Endothelial cell of hepatic sinusoid (primary cell): ENCODE measurements around the gene ARHGAP8.

Source experiments
- in situ Hi-C: cut with HindIII; loops from 2 replicates; pipeline ENCODE4 v1.10.0; 2017; ENCODE audit warnings: low sequenced_read_pairs

The ARHGAP8 gene

DNA sequence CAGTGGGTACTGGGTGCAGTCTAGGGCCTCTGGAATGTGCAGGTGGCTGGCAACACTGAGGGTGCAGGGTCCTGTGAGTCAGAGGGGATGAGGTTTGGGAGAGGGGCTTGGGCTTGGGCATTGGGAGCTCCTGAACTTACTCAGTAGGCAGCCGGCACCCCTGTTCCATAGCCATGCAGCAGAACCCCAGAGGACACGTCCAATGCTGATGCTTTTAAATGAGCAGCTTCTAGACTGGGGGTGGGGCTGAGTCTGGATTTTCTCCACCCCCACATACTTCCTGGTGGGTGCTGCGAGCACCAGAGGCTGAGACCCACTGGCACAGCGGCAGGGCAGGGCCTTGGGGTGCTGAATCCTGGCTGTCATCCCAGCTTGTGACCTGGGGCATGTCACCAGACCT lies 71.4 kb downstream of the ARHGAP8 start:
- in situ Hi-C loops: no loop called here

DNA sequence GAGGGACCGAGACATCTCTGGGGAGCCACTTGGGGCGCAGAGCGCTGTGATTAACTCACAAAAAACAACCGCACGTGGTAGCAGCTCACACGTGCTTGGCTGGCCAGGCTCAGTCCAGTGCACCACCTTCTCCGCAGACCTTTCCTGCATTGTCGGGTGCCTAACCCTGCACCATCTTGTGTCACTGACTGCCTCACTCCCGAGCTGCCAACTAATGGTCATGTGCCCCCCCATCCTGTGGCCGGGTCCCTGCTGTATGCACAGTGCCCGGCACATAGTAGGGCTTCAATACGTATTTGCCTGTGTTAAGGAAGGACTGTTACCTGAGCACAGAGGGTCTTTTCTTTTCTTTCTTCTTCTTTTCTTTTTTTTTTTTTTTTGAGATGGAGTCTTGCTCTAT lies 71.9 kb downstream of the ARHGAP8 start:
- in situ Hi-C loops: no loop called here

DNA sequence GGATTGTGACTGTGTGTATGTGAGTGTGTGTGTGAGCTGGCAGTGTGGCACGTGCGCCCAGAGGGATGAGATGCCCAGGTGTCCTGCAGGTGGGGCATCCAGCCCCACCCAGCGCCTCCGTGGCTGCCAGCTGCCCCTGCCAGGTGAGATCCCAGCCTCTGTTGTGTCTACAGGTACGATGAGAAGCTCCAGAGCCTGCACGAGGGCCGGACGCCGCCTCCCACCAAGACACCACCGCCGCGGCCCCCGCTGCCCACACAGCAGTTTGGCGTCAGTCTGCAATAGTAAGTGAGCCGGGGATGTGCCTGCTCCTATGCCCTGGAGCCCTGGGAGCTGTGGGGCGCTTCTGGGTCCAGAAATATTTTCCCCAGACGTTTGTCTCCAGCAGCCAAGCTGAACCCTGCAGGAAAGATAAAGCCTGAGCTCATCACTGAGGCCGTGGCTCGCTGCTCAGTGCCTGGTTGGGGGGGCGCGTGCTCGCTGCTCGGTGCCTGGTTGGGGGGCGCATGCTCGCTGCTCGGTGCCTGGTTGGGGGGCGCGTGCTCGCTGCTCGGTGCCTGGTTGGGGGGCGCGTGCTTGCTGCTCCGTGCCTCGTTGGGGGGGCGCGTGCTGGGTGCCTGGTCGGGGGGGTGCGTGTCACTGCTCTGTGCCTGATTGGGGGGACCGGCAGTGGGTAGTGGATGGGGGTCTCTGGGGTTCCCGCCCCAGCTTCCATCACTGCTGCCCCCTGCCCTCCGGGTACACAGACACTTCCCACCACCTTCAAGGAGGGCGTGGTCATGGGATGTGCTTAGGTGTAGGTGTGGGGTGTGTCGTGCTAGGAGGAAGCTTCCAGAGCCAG lies 73.2 kb downstream of the ARHGAP8 start:
- in situ Hi-C loops: no loop called here

DNA sequence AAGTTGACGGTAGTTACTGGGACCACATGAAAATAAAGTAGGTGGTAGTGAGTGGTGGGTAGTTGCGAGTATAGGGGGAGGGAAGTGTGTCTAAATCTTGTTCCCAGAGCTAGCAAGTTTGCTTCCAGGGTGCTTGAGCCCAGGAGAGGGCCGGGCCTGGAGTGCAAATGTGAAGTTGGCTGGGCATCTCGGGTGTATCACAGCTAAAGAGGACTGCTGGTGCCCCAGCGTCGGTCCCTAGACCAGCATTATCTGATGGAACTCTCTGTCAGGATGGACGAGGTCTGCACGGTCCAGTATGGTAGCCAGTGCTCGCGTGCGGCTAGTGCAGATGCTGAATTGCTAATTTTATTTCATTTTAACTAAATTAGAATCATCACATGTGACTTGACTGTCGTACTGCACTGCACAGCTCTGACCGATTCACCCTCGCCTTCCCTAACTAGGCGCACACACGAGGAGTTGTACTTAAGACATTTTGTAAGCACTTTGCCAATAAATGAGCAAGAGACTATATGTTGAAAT lies 75.4 kb downstream of the ARHGAP8 start:
- in situ Hi-C loops: no loop called here

DNA sequence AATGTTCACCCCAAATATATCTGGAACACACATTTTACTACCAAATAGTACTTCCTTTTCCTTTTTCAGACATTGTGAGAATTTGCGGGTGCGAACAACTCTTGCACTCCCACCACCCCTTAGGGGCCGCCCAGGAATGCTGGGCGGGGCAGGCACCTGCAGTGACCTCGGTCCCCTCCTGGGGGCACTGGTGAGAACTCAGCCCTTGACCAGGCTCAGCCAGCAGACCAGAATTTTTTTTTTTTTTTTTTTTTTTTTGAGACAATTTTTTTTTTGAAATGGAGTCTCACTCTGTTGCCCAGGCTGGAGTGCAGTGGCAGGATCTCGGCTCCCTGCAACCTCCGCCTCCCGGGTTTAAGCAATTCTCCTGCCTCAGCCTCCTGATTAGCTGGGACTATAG lies 75.8 kb downstream of the ARHGAP8 start:
- in situ Hi-C loops: no loop called here

DNA sequence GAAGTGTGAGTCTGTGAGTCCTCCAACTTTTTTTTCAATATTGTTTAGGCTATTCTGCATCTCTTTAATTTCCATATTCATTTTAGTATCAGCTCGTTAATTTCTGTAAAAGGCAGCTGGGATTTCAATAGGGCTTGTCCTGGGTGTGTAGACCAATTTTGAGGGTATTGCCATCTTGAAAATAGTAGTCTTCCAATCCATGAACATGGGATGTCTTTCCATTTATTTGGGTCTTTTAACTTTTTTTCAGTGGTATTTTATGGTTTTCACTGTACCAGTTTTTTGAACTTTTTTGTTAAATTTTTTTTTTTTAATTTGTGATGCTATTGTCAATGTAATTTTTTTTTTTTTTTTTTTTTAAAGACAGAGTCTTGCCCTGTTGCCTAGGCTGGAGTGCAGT lies 79.5 kb downstream of the ARHGAP8 start:
- in situ Hi-C loops: no loop called here

DNA sequence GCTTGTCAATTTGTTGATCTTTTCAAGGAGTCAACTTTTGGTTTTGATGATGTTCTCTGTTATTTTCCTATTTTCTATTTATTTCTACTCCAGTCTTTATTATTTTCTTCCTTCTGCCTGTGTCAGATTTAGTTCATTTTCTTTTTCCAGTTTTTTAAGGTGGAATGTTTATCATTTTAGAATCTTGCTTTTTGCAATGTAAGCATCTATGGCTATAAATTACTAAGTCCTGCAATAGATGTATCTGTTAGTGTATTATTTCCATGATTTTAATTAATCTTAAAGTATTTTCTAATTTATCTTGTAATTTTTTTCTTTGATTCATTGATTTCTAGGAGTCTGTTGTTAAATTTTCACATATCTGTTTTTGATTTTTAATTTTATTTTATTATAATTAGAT lies 81.7 kb downstream of the ARHGAP8 start:
- in situ Hi-C loops: no loop called here

DNA sequence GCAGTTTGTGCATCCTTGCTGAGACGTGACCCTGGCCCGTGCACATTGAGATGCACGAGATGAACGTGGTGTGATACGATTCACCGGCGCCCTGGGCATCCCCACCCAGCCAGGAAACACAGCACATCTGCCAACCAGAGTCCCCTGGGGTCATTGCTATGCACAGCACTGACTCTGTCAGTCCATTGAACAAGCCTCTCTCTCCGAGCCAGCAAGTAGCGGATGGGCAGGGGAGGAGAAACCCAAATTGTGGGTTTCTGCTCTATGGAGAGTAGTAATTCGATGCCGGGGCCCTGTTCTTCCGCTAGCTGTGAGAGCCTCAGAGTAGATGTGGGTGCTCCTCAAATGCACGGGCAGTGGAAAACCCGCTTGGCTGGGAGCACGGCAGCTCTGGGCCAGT lies 85.1 kb downstream of the ARHGAP8 start:
- in situ Hi-C loops: no loop called here

DNA sequence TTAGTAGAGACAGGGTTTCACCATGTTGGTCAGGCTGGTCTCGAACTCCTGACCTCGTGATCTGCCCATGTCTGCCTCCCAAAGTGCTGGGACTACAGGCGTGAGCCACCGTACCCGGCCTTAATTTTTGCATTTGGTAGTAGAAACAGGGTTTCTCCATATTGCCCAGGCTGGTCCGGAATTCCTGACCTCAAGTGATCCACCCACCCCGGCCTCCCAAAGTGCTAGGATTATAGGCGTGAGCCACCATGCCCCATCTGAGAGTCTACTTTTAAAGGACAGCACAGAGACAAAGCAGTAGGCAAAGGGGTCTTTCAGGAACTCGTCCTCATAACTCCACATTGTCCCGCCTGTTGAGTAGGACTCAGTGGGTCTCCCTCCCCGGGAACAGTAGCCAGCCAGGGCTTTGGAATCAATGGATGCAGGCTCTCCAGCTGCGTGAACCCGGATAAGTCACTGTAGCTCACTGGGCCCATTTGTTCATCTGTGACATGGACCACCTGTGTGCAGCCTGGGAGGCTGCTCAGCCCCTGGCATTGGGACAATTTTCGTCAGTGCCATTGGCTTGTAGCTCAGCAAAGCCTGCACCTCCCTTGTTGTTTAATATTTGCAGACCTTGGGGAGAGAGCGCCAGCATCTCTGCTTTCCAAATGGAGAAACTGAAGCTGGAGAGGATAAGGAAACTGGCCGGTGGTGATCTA lies 86.1 kb downstream of the ARHGAP8 start:
- in situ Hi-C loops: no loop called here

DNA sequence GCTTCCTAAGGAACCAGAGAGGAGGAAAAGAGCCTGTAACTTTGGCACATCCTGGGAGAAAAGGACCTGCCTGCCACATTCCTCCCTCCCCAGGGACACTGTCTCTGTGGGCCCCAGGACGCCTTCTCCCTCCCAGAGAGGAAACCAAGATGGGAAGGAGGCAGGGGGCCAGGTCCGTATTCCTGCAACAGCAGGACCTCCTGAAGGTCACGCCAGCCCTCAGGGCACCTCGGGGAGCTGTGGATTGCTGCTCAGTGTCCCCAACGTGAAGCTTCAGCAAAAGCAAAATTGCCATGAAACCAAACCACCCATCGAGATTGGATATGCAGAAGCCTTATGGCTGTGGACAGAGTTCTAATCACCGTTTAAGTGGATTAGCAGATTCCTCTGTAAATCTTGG lies 86.7 kb downstream of the ARHGAP8 start:
- in situ Hi-C loops: no loop called here

DNA sequence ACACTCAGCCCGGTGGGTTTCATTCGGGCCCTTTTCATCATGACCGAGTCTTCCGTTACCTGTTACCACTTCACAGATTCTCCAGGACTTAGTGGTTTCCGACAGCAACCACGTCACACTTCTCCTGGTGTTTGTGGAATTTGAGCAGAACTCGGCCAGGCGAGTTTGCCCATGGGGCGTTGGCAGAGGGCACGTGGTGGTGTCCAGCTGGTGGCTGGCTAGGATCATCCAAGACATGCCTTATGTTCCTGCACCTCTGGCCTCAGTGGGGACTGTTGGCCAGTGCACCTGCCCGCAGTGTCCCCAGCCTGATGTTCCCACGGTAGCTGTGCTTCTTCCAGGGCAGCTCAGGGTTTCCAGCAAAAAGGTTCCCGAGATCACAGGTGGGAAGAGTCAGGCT lies 87.3 kb downstream of the ARHGAP8 start:
- in situ Hi-C loops: no loop called here

DNA sequence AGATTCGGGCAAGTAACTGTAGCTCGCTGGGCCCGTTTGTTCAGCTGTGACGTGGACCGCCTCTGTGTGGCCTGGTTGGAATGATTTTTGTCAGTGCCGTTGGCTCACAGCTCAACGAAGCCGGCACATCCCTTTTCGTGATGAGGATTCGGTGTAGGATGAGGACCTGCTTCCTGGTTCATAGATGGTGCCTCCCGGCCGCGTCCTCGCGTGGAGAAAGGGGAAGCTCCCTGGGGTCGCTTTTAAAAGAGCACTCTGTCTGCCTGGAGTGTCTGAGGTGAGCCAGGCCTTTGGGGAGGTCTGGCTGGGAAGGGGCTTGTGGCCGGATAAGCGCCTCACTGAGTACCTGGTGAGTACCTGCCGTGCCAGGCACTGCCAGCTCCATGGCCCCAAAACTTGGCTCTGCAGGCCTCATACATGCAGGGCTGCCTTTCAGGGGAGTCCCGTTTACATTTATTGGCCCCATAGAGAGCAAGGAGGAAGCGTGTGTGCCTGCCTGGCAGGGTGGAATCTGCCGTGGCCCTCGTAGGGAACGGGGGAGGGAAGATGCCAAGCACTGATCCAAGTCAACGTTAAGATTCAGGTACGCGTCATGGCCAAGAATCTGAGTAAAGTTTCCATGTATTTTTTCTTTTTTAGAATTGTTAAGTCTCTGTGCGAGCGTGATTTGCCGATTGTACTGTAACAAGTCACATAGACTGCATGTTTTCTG lies 88.4 kb downstream of the ARHGAP8 start:
- in situ Hi-C loops: no loop called here

DNA sequence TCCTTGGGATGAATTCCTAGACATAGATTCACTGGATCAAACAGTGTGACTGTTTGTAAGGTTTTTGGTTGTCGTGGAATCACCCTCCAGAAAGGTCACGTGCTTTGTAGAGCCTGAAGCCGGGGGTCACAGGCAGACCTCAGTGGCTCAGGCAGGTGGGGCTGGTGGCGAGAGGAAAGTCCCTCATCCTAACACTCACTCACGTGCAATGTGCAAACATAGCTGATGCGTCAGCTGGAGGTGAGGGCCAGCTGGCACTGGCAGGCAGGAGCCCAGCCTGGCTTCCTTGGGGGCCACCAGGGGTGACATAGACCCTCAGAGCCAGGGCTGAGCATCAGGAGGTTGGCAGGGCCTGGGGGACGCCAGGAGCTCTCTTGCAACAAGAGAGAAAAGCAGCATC lies 90.0 kb downstream of the ARHGAP8 start:
- in situ Hi-C loops: no loop called here

DNA sequence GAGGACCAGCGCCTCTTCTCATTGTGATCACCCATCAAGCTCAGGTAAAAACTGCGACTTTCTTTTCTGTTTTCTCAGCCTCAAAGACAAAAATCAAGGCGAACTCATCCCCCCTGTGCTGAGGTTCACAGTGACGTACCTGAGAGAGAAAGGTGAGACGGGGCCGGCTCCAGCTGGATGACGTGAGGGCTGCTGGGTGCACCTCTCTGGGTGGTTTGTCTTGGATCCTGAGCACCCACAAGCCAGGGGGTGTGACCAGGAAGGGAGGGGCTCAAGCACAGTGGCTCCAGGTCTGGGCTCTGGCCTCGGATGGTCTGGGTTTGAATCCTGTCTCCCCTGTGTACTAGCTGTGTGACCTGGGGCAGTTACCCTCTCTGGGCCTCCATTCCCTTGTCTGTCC lies 92.8 kb downstream of the ARHGAP8 start:
- in situ Hi-C loops: no loop called here

DNA sequence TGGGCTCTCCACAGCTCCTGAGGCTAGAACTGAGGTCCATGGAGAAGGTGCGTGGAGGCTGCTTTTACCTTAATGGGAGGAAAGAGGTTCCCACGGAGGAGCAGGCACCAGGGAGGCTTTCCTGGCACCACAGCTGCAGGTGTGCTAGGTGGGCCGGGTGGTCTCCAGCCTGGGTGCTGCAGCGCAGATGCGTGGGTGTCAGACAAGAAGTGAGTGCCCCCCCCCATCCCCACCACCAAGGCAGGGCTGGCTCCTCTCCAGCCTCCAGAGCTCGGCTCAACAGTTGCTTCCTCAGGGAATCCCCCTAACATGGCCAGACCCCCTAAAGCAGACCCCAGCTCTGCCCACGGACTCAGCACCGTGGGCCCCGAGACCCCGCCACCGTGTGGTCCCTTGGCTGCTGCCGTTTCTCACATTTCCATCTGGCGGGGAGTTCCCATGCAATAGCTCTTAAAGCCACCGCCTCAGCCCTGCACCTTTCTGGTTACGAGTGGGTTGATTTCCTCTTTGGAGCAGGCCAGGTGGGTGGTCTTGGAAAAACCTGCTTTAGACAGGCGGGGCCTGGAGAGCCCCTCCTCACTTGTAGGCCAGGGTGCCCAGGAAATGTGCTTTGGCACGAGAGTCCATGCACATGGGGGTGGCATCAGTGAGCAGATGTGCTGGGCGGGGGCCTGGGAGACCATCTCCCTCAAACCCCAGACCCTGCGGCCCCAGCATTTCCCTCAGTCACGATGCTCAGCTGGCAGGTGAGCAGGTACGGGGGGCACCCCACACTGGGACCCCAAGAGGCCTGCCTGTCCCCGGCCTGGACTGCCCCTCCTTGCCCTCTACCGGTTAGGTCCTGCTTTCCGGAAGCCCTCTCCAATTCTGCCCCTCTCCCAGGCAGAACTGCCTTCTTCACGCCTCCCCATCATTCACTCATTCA lies 93.7 kb downstream of the ARHGAP8 start:
- in situ Hi-C loops: no loop called here

DNA sequence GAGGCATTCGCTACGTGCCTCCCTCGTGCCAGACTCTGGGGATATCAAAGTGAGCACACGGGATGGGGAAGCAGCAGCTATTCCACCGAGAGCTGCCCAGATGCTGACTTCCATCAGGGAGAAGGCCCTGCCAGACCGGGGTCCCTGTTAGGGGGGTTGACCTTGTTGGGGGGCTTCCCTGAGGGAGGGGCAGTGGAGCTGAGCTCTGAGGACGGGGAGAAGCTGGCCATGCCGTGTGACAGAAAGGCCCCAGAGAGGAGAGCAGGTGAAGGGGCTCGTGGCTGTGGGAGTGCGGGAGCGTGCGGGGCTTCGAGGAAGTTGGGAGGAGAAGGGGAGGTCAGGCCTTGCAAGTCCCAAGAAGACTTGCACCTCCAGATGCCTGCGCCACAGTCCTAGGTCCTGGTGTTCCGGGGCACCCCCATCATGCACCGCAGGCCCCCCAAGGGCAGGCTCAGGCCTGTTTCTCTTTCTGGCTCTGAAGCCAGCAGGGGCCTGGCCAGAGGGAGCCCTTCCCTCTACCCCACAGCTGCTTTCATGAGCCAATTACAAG lies 94.4 kb downstream of the ARHGAP8 start:
- in situ Hi-C loops: no loop called here

DNA sequence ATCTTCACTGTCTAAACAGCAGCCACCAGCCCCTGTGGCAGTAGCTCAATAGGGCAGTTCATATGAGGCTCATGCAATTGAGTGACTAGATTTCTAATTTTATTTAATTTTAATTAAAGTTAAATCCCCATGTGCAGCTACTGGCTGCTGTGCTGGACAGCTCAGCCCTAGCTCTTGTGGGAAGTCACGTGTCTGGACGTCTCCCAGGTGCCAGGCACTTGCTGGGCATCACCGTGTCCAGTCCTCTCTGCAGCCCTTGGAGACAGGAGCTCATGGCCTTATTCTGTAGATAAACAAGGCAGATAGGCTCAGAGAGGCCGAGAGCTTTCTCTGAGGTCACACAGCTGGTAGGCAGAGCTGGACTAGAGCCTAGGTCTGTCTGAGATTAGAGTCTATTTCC lies 95.0 kb downstream of the ARHGAP8 start:
- in situ Hi-C loops: no loop called here

DNA sequence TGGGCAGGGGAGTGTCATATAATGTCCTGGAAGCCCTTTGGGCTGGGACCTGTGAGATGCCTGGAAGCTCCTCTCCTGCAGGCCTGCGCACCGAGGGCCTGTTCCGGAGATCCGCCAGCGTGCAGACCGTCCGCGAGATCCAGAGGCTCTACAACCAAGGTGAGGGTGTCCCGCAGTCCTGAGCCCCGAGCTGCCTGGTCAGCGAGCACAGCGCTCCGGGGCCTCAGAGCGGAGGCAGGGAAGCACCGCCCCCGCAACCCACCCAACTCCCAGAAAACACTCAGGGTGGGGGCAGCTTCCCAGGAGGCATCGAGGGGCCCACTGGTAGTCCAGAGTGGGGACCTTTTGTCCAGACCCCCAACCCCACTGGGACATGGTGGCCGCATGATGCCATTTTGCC lies 95.5 kb downstream of the ARHGAP8 start:
- in situ Hi-C loops: no loop called here

DNA sequence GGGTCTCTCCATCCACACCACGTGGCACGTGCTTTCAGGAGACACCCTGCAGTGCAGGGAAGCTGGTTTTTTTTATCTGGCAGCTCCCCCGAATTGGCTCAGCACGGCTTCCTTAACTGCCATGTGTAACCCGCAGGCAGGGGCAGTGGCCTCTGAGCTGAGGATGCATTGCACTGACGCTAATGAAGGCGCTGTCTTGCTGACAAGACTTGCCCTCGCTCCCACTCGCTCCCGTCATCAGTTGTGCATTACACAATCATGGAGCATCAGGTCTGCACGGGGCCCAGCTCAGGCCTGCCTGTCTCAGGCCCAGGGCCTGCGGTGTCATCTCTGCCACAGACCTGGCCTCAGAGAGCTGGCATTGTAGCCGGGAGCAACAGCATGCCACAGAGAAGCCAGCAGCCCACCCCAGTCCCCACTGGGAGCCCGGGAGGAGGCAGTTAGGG lies 95.9 kb downstream of the ARHGAP8 start:
- in situ Hi-C loops: no loop called here

DNA sequence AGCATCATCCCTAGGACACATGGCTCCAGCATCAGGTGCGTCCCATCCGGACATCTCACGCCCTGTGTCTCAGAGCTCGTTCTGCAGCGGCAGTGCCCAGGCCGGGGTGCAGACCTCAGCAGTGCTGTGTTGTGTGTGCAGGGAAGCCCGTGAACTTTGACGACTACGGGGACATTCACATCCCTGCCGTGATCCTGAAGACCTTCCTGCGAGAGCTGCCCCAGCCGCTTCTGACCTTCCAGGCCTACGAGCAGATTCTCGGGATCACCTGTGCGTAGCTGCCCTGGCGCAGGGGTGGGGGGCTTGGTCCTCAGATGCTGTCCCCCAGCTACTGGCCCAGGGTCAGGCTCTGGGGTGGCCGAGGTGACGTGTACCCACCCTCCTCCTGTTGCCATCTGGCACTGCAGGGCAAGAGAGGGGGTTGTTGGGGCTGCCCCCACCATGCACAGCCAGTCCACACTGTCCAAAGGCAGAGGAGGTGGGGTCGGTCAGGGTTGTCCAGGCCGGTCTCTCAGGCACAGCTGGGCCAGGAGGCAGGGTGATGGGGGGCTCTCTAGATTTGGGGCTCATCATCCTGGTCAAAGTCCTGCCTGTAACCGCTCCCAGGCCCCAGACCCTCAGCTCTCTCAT lies 96.5 kb downstream of the ARHGAP8 start:
- in situ Hi-C loops: no loop called here
